Measurements from ENCODE around the gene PCK2. TPM values are rescaled to one million over a fixed set of nuclear protein-coding genes. Genes with fewer than 3 reads are reported as not detected.

Gene PCK2
- total and polyA plus RNA-seq, 2 of the 8 experiments (the other 6 are each of a cell fraction or from before 2014, with no cell fraction given), result 81.9 to 115 TPM

DNA sequence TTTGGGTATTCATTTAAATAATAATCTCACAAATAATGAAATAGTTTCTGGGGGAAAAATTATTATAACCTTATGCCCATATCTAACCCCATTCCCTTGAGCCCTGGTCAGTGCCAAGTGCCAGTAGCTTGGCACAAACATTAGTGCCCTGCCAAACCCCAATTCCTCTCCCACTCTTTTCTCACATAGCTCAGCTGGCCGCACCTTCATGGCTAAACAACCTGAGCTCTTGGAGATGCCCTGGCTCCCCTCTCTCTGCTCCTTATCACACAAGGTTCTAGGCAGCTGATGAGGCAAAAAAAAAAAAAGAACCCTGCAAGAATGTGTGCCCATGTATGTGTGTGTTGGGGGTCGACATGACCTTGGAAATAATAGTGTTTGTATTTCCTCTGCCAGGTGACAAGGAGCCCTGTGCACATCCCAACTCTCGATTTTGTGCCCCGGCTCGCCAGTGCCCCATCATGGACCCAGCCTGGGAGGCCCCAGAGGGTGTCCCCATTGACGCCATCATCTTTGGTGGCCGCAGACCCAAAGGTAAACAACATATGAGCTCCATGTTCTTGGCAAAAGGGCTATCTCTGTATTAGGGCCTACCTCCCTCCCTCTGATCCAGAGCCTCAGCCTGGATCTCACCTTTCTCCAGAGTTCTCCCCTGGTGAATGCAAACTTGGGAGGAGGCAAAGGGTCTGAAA is 8.4 kb downstream of the PCK2 start:
- Histone ChIP-seq H3K18ac (ENCODE audit: extremely low read depth, low read length) (no peak overlapping the region), H4K91ac (replicated peaks; ENCODE audit: insufficient read length, low read length) (no peak overlapping the region), H3K4me2 (ENCODE audit: insufficient read depth in 1 of 2, low read depth in 2 of 2, low read length in 2 of 2) (no peak overlapping the region), H2BK20ac (ENCODE audit: low read length) (no peak overlapping the region), H3K79me2 (ENCODE audit: control insufficient read depth in 1 of 2, insufficient read depth in 2 of 2, low read length in 2 of 2) (no peaks in the 10 kb centered on the region), H3K56ac (replicated peaks; ENCODE audit: insufficient read length, low read depth, low read length) (no peak overlapping the region), H2BK120ac (replicated peaks; ENCODE audit: low read depth, low read length) (no peak overlapping the region), H3K4me1 (replicated peaks in 1 of 4; ENCODE audit: control insufficient read depth in 3 of 4, insufficient read depth in 4 of 4, low read length in 3 of 4) (no peaks in the 10 kb centered on the region), H3K4me3 (ENCODE audit: extremely low read depth in 1 of 4, insufficient read depth in 2 of 4, low read depth in 3 of 4, low read length in 4 of 4) (no peak overlapping the region), H3K27ac (ENCODE audit: low read depth, low read length) (no peak overlapping the region), H3K23ac (ENCODE audit: insufficient read length) (no peak overlapping the region), H3K36me3 (ENCODE audit: control insufficient read depth in 2 of 4, insufficient read depth in 4 of 4, low read length in 3 of 4) (peaks cover 9 to 69% (median 47%) of the 10 kb centered on the region in 4 experiments; a peak in 7 of 8 replicates), H3K4ac (replicated peaks; ENCODE audit: insufficient read length, low read depth, low read length) (no peak overlapping the region), H3K9ac (replicated peaks in 1 of 4; ENCODE audit: extremely low read depth in 1 of 4, low read depth in 3 of 4, low read length in 3 of 4) (no peak overlapping the region), H2BK12ac (ENCODE audit: low read depth, low read length) (no peak overlapping the region), H2BK5ac (ENCODE audit: low read depth, low read length) (no peak overlapping the region), H2BK15ac (ENCODE audit: low read length) (no peak overlapping the region), H3K9me3 (ENCODE audit: insufficient read depth in 2 of 2, low read depth in 1 of 2, low read length in 1 of 2) (peaks cover 7% of the 10 kb centered on the region in 2 experiments; a peak in 3 of 4 replicates), H3K23me2 (ENCODE audit: low read depth, low read length) (no peaks in the 10 kb centered on the region), H2AK5ac (ENCODE audit: low read depth, low read length) (no peak overlapping the region), H2AFZ (ENCODE audit: low read length) (no peak overlapping the region), H4K5ac (ENCODE audit: insufficient read length, low read depth, low read length) (no peak overlapping the region), H3K27me3 (replicated peaks in 1 of 4; ENCODE audit: control insufficient read depth in 3 of 4, extremely low read depth in 1 of 4, insufficient read depth in 3 of 4, low read length in 3 of 4) (no peaks in the 10 kb centered on the region), H4K20me1 (replicated peaks in 1 of 2; ENCODE audit: control insufficient read depth in 1 of 2, insufficient read depth in 2 of 2, low read length in 2 of 2) (peaks cover 4 to 8% of the 10 kb centered on the region in 2 experiments), H3K79me1 (ENCODE audit: low read depth, low read length) (no peaks in the 10 kb centered on the region), H4K8ac (ENCODE audit: extremely low read depth, insufficient read depth, low read length) (peak overlapping the region; percentile 18; the same call in 1 of the 2 replicates), H3K14ac (ENCODE audit: insufficient read length) (no peak overlapping the region)
- DNase-seq (ENCODE audit: low read depth in 1 of 2, low spot score in 2 of 2) (no peak), FAIRE-seq (no peak)
- whole genome bisulfite sequencing, 2 experiments (ENCODE audit: extremely low coverage in 1 of 2, insufficient coverage in 1 of 2, insufficient read length in 1 of 2, insufficient replicate concordance in 2 of 2, low coverage in 1 of 2, low lambda C conversion rate in 2 of 2, missing lambda C conversion rate in 1 of 2), result 98% methylated on average over 7 of the region's 7 CpGs; no CpG with 5 or more reads in 1 of the 2 experiments
- ChIA-PET CTCF (ENCODE audit: partially characterized antibody) (interaction anchor here (0.7 to 12.2 kb wide), 7 partner anchors 9 to 58 kb away, joined by 3 to 160 read pairs (median 6); partner anchors contain the start of genes IRF9 and PCK2), POLR2A (ENCODE audit: partially characterized antibody) (interaction anchor here (0.6 to 23.9 kb wide), 17 partner anchors 8 to 588 kb away, joined by 3 to 626 read pairs (median 8); partner anchors contain the start of genes CPNE6, DCAF11, EMC9 and IRF9)
- TF ChIP-seq CBX5 (IDR thresholded peaks at IDR 0.05; ENCODE audit: low read depth, low read length) (no peak), E2F6 (IDR thresholded peaks at IDR 0.05) (no peak), SP2 (IDR thresholded peaks at IDR 0.05; ENCODE audit: low read length) (no peak), POLR2AphosphoS5 (IDR thresholded peaks at IDR 0.05; ENCODE audit: low read depth, low read length) (no peak; the same call in 1 of the 2 replicates), KDM1A (IDR thresholded peaks at IDR 0.05; ENCODE audit: borderline replicate concordance, low read length) (no peak), SRF (IDR thresholded peaks at IDR 0.05; ENCODE audit: low read depth, low read length) (no peak), ATF3 (IDR thresholded peaks at IDR 0.05; ENCODE audit: insufficient read depth, low read depth, low read length) (no peak), SIRT6 (IDR thresholded peaks at IDR 0.05; ENCODE audit: low read length) (no peak), ASH2L (IDR thresholded peaks at IDR 0.05; ENCODE audit: low read length) (no peak), BACH1 (IDR thresholded peaks at IDR 0.05; ENCODE audit: low read length) (no peak), TAF1 (IDR thresholded peaks at IDR 0.05; ENCODE audit: low read depth, low read length) (no peak), CHD1 (IDR thresholded peaks at IDR 0.05; ENCODE audit: low read depth, low read length) (no peak)

Measured in H1 (cell line).